GM18517 (cell line): ENCODE data around the gene SH3RF3.

ENCODE experiments used
- ATAC-seq: cut with Tn5 transposase; IDR thresholded peaks from one replicate; pipeline ENCODE4 v1.9.1; 2021; ENCODE audit warnings: mild to moderate bottlenecking, moderate library complexity; ENCODE audit not compliant: unreplicated experiment

Gene SH3RF3

DNA sequence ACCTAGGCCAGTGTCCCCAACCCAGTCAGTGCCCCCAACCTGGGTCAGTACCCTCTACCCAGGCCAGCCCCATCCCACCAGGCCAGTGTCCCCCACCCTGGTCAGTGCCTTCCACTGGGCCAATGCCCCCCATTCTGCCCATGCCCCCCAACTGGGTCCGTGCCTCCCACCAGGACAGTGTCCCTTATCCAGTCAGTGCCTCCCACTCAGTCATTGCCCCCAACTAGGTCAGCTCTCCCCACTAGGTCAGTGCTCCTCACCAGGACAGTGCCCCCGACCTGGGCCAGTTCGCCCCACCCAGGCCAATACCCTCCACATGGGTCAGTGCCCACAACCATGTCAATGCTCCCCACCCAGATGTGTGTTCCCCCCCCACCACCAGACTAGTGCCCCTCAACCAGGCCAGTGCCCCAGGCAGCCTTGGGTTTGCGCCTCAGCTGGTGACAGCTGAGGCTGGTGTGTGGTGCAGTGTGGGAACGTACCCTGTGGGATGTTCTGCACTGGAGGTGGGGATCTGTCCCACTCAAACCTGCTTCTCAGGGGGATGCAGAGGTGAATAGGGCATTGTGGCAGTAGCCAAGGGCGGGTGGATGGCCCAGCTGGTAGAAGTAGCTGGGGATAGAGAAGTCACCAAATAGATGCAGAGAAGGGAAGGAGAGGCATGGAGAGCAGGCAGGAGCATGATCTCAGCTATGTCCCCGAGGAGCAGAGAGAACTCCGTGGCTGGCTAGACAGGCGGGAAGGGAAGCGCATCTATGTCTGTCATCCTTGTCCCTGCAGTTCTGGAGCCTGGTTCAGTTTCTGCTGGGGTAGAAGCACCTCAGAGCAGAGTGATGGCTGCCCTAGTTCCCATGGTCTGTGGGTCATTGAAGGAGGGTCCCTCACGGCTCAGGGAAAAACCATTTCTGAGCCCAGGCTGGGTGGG lies 168.8 kb downstream of the SH3RF3 start:
- ATAC-seq: no peak

GRCh38 chr2:109298851-109299250 lies 169.8 kb downstream of the SH3RF3 start:
- no peak for ATAC-seq

DNA sequence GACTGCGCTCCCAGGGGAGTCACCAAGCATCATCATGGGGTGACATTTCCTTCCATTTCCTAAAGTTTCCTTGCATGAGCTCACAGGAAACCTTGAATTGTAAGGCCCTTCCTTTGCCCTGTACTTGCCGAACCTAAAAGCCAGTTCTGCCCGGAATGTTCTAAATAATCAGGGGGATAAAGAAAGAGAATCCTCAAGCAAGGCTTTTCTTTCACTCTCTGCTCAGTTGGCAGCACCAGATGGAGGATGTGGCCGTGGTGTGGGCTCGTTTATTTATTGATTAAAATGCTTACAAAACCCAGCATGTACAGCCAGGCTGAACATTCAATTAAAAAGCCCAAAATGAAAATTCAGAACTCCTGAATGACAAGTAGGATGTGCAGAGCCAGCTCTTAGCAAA lies 170.5 kb downstream of the SH3RF3 start:
- no peak for ATAC-seq

DNA sequence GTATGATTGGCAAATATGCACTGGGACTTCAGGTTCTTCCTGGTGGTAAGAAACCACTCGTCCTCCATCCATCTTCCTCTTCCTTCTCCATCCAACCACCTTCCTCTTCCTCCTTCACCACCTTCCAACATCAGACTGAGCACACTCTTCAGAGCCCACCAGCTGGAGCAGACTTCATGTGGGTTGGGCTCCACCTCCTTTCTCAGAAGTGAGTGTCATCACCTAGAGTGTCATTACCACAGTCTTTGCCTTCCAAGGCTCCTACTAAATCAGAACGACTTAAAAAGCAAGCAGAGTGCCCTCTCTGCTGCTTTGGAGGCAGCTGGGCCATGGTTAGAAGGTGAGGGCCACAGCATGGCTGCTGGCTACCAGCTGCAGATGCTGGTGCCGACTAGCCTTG lies 171.6 kb downstream of the SH3RF3 start:
- no peak for ATAC-seq

DNA sequence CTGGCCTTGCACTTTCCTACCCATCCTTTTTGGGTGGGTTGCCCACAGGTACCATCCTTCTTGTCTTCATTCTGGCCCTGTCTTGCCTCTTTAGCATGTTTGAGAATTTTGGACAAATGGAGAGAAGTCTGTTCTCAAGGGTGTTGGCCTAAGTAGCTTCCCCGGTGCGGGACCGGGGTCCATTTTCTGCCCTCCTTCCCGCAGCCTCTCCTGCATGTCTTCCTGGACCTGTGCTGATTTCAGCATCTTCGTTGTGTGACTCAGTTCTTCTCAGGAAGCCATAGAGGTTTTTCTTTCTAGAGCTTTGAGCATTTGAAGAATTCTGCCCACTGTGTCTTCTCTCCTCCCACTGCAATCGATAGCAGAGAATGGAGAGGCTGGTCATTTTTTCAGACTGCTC lies 172.7 kb downstream of the SH3RF3 start:
- no peak for ATAC-seq

- no peak for ATAC-seq
Observed at GRCh38 chr2:109302319-109302718, 173.3 kb downstream of the SH3RF3 start.

GRCh38 chr2:109304242-109304641 lies 175.2 kb downstream of the SH3RF3 start:
- ATAC-seq: no peak

DNA sequence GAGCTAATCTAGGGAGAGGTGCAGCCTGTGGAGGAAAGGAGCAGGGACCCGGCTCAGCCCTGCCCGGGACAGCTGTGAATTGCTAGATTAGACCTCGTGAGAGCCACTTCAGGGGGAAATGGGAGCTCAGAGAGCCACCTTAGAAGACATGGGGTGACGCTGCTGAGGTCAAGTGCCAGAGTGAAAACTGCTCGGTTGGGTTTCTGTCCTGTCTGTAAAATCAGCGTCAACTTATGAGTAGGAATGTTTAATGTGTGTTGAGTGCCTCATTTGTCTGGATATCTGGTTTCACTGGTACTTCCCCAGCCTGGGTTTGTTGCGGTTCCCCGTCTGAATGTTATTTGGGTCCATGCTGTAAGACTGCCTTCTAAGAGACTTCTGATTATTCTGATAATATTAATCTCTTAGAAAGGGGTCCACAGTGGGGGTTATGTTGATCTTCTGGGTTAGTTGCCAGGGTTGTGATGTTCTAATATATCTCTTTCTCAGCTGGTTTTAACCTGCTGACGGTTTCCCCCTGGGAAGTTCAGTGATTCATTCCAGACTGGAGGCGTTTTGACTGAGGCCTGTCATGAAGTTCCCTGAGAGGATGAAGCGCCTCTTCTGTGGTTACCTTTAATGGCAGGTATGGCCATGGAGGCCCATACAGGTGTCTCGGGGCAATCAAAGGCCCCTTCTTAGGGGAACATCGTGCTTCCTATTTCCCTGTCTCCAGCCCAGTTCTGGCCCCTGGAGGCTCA lies 175.9 kb downstream of the SH3RF3 start:
- no peak for ATAC-seq

DNA sequence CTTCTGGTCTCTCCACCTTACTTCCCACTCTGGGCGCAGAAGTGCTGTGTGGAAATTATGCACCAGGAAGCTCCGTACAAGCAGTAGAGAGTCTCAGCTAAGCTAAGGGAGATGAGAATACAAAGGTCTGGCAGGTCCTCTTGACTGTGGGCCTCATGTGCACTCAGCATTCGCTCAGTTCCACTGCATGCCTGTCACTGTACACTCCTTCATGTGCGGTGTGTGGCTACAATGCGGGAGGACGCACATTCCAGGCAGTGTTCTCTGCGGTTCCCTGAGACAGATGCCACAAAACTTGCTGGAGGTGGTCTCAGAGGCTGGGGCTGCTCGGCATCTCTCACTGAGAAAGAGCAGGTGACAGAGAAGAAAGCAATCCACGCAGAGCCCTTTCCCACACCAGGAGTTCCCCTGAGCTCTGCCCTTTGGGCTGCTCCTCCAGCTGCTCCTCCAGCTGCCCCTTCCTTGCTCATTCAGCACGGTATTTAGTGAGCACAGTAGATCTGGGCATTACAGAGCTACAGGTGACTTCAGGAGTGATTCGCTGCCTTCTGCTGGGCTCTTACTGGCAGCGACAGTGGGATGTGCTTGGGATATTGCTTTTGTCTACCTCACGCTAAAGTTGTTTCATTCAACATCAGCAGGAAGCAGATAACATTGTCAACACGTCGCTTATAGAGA lies 176.6 kb downstream of the SH3RF3 start:
- ATAC-seq: no peak

GRCh38 chr2:109306190-109306589 lies 177.2 kb downstream of the SH3RF3 start:
- no peak for ATAC-seq

DNA sequence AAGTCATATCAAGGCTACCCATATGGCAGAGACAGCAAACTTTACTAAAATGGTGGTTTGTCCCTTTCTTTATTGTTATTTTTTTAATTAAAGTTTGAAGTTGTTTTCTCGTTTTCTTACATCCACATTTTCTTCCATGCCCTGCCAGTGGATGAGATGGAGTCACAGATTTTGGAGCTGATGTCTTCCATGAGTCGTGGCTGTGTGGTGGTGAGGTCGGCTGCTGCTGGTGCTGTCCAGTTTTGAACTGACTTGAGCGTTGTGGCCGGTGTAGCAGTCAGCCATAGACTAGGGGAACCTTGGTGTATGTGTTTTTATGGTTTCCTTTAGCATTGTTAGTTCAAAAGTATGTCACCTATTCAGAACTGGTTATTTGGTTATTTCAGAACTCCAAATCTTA lies 182.8 kb downstream of the SH3RF3 start:
- no peak for ATAC-seq

GRCh38 chr2:109312902-109313301 lies 183.9 kb downstream of the SH3RF3 start:
- no peak for ATAC-seq

- no peak for ATAC-seq
Observed at GRCh38 chr2:109313343-109313742, 184.3 kb downstream of the SH3RF3 start.

- no peak for ATAC-seq
Observed at GRCh38 chr2:109316091-109316490, 187.1 kb downstream of the SH3RF3 start.

DNA sequence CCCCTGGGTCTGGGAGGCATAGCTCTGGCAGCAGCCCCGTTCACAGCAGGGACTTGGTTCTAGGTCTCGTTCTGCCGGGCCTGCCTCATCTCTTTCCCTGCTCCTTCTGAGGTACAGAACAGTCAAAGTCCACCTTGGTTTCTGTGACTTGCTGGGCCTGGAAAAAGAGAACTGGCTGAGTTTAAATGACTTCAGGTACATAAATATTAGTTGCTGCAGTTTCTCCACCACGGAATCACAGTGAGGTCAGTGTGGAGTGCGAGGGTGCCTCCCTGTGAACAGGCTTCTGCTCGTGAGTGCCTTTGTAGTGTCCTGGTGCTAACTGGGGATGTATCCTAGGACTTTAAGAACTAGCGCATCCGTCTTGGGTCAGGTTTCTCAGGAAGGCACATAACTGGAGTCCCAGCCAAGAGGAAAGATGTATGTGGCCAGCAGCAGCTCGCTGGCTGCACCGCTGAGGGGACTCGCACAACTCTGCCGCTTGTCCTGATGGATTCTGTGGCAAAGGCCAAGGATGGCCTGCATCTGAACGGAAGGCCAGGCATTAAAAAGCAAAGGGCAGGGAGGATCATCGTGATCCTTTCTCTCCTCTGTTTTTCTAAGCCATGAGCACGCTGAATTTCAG lies 188.6 kb downstream of the SH3RF3 start:
- no peak for ATAC-seq

GRCh38 chr2:109318150-109318948 lies 189.3 kb downstream of the SH3RF3 start:
- no peak for ATAC-seq

GRCh38 chr2:109318949-109319342 lies 189.9 kb downstream of the SH3RF3 start:
- no peak for ATAC-seq

GRCh38 chr2:109320195-109320922 lies 191.4 kb downstream of the SH3RF3 start:
- ATAC-seq: no peak

GRCh38 chr2:109321570-109321969 lies 192.6 kb downstream of the SH3RF3 start:
- no peak for ATAC-seq

DNA sequence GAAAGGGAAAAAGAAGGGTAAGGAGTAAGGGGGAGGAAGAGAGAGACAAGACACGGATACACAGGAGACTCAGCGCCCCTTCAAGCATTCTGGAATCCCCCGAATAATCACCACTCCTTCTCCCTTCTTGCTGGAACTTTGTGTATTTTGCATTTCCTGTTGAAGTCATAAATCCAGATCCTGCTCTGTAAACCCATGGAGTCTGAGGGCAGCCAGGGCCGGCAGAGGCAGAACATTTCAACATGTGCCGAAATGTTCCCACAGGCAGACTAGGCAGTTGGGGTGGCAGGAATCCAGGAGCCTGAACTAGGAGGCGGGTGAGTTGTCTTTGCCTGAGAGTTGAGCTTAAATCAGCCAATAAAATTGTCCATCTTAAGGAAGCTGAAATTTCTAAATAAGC lies 193.1 kb downstream of the SH3RF3 start:
- no peak for ATAC-seq
